OCI-LY7 (cell line): Measurements from ENCODE around the gene AMY1B. TPM values are rescaled to one million over a fixed set of nuclear protein-coding genes. Genes with fewer than 3 reads are reported as not detected.
"Not testable (repeated sequence)": the region's sequence is repeated elsewhere in the genome, so short reads cannot be mapped to it uniquely, and the experiment has no call there.

ENCODE experiments used
- BruUV-seq: library from RNA; stranded (reverse); fragments of 400-500 nt; replicated peaks from 2 replicates; lab custom pipeline; 2021; lab: Mats Ljungman, UMichigan
- CTCF ChIA-PET: fragments of 300-600 bp; sonication (Branson Sonifier 250); formaldehyde crosslinking; loops from one replicate; lab custom pipeline; 2022; ENCODE audit warnings: antibody characterized with exemption; ENCODE audit not compliant: unreplicated experiment; lab: Charles Lee
- POLR2A ChIA-PET: fragments of 300-600 bp; sonication (Branson Sonifier 250); formaldehyde crosslinking; loops from one replicate; lab custom pipeline; 2022; ENCODE audit warnings: antibody characterized with exemption; lab: Charles Lee
- DNase-seq: peaks from one replicate; pipeline ENCODE4 v3.0.0-alpha.2; 2015; ENCODE audit warnings: low spot score
- H2AFZ ChIP-seq: fragments of 200-600 bp; sonication (generic), shearing (Covaris generic); 2 replicates; pipeline ENCODE4 v1.6.1; 2014; ENCODE audit warnings: mild to moderate bottlenecking, antibody characterized with exemption, low read length, moderate library complexity
- H3K27ac ChIP-seq: fragments of 200-600 bp; sonication (generic); 2 replicates; pipeline ENCODE4 v1.5.1; 2014; ENCODE audit warnings: mixed run types, low read depth, mild to moderate bottlenecking, moderate library complexity, low read length, inconsistent platforms; ENCODE audit not compliant: poor library complexity, severe bottlenecking
- H3K36me3 ChIP-seq: fragments of 200-600 bp; sonication (generic); 2 replicates; pipeline ENCODE4 v1.6.1; 2014; ENCODE audit warnings: mild to moderate bottlenecking, antibody characterized with exemption, low read length, moderate library complexity, mixed read lengths; ENCODE audit not compliant: insufficient read depth
- H3K4me1 ChIP-seq: fragments of 200-600 bp; sonication (generic); 2 replicates; pipeline ENCODE4 v1.5.1; 2014; ENCODE audit warnings: mild to moderate bottlenecking, low read length; ENCODE audit not compliant: insufficient read depth, poor library complexity, severe bottlenecking
- H3K4me2 ChIP-seq: fragments of 200-600 bp; sonication (generic); 2 replicates; pipeline ENCODE4 v1.6.1; 2014; ENCODE audit warnings: mild to moderate bottlenecking, low read length
- H3K4me3 ChIP-seq: fragments of 200-600 bp; sonication (generic); 2 replicates; pipeline ENCODE4 v1.5.1; 2014; ENCODE audit warnings: mild to moderate bottlenecking, low read depth, low read length; ENCODE audit not compliant: poor library complexity, severe bottlenecking
- H3K79me2 ChIP-seq: fragments of 200-600 bp; sonication (generic); 2 replicates; pipeline ENCODE4 v1.6.1; 2016; ENCODE audit warnings: low read depth, mild to moderate bottlenecking, low read length, moderate library complexity, mixed read lengths; ENCODE audit not compliant: insufficient read depth
- H3K9me2 ChIP-seq: fragments of 200-600 bp; sonication (generic); 2 replicates; pipeline ENCODE4 v1.6.1; 2016; ENCODE audit warnings: mild to moderate bottlenecking, low read length, mixed read lengths; ENCODE audit not compliant: insufficient read depth
- H3K9me3 ChIP-seq: fragments of 200-600 bp; sonication (generic); 2 replicates; pipeline ENCODE4 v1.6.1; 2014; ENCODE audit warnings: mild to moderate bottlenecking, mixed run types, low read length, mixed read lengths
- H4K20me1 ChIP-seq: fragments of 200-600 bp; sonication (generic); 2 replicates; pipeline ENCODE4 v1.6.1; 2014; ENCODE audit warnings: mild to moderate bottlenecking, antibody characterized with exemption, low read length, moderate library complexity, mixed read lengths; ENCODE audit not compliant: insufficient read depth
- intact Hi-C: fragments of 100-400 bp; cut with micrococcal nuclease; formaldehyde crosslinking; loops from one replicate; pipeline ENCODE4 v1.10.0; 2022; ENCODE audit not compliant: unreplicated experiment
- total RNA-seq, 2 experiments: library from RNA; depleted of rRNA in 1 of 2; stranded (reverse); fragments of >200 nt in 1 of 2; shearing (Covaris generic) in 1 of 2; gene quantifications; 2 replicates each; pipeline ENCODE4 v1.2.3, GENCODE V29; 2014 to 2022

The AMY1B gene
- total RNA-seq, 2 experiments from 2014 or later, result not detected

GRCh38 chr1:103717404-103717803 is 21.4 kb upstream of the AMY1B start:
- H3K79me2 ChIP-seq, result not testable (repeated sequence)

GRCh38 chr1:103710381-103710780 is 14.4 kb upstream of the AMY1B start:
- H3K4me1 ChIP-seq, H2AFZ ChIP-seq, H3K79me2 ChIP-seq, H3K36me3 ChIP-seq, POLR2A ChIA-PET, BruUV-seq, H3K9me3 ChIP-seq, H3K4me2 ChIP-seq, CTCF ChIA-PET, DNase-seq, H4K20me1 ChIP-seq, H3K9me2 ChIP-seq, intact Hi-C loops, H3K27ac ChIP-seq, H3K4me3 ChIP-seq: not testable (repeated sequence)

More at GRCh38 chr1:103717404-103717803, 21.4 kb upstream of the AMY1B start:
- CTCF ChIA-PET, H3K4me1 ChIP-seq, H3K4me3 ChIP-seq, H3K9me3 ChIP-seq, H3K4me2 ChIP-seq, H3K9me2 ChIP-seq, H3K36me3 ChIP-seq, H4K20me1 ChIP-seq, BruUV-seq, intact Hi-C loops, H3K27ac ChIP-seq, H2AFZ ChIP-seq, DNase-seq: not testable (repeated sequence)
- POLR2A ChIA-PET, result interaction anchor here (0.6 kb wide), 1 partner anchor 77 kb away, joined by 4 read pairs; no protein-coding TSS in a partner anchor

DNA sequence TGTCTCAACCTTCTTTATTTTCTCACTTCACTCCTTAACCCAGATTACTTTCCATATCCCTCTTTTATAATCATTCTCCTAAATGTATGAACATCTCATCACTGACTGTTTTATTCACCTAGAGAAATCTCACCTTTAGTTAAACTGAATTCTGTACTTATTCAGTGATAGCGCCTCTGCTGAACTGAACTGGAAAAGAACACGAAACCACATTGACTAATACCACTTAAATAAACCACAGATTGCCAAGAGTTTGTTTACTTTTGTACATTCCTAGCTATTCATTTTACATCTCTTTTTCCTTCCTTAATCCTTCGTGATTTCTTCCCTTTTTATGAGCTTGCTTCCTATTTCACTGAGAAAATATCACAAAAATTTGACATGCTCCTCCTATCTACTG is 11.7 kb upstream of the AMY1B start:
- intact Hi-C loops, H3K9me2 ChIP-seq, H3K79me2 ChIP-seq, H4K20me1 ChIP-seq, H3K9me3 ChIP-seq, CTCF ChIA-PET, H2AFZ ChIP-seq, H3K4me2 ChIP-seq, POLR2A ChIA-PET, H3K4me1 ChIP-seq, BruUV-seq, DNase-seq, H3K36me3 ChIP-seq, H3K27ac ChIP-seq, H3K4me3 ChIP-seq: not testable (repeated sequence)

GRCh38 chr1:103701256-103701655 is 5.2 kb upstream of the AMY1B start:
- H4K20me1 ChIP-seq, BruUV-seq, H3K9me3 ChIP-seq: not testable (repeated sequence)

GRCh38 chr1:103700669-103701068 is 4.7 kb upstream of the AMY1B start:
- H4K20me1 ChIP-seq, H3K9me3 ChIP-seq, H3K79me2 ChIP-seq, POLR2A ChIA-PET, H3K36me3 ChIP-seq, H3K9me2 ChIP-seq, H3K4me1 ChIP-seq, intact Hi-C loops, BruUV-seq, H3K27ac ChIP-seq, CTCF ChIA-PET, H2AFZ ChIP-seq, H3K4me2 ChIP-seq, H3K4me3 ChIP-seq, DNase-seq: not testable (repeated sequence)

More at GRCh38 chr1:103701256-103701655, 5.2 kb upstream of the AMY1B start:
- H3K27ac ChIP-seq, CTCF ChIA-PET, H3K36me3 ChIP-seq, H3K79me2 ChIP-seq, H3K4me1 ChIP-seq, H3K4me3 ChIP-seq, H2AFZ ChIP-seq, H3K9me2 ChIP-seq, DNase-seq, POLR2A ChIA-PET, intact Hi-C loops, H3K4me2 ChIP-seq: not testable (repeated sequence)

- BruUV-seq, DNase-seq, H3K4me3 ChIP-seq, H4K20me1 ChIP-seq, H3K27ac ChIP-seq, intact Hi-C loops, POLR2A ChIA-PET, H3K4me1 ChIP-seq, H3K36me3 ChIP-seq, H3K9me2 ChIP-seq, H3K9me3 ChIP-seq, H3K79me2 ChIP-seq, CTCF ChIA-PET, H3K4me2 ChIP-seq, H2AFZ ChIP-seq: not testable (repeated sequence)
Measured at GRCh38 chr1:103697430-103697829, 1.4 kb upstream of the AMY1B start.

DNA sequence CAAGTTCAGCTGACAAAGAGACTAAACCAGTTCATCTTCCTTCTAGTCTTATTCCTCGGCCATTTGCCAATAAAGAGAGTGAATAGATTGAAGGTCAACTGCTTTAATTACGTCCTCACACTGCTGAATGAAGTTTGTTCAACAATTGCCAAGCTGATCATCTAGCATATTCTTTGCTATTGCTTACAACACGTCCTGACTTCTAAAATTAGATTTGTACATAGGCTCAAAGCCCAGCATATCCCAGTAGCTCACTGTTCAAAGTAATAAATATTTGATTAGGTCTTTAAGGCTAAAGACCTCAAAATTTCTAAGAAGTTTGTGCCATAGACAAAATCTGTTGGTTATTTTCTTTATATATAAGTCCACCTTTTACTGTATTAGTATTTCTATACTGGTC is 19.7 kb downstream of the AMY1B start:
- H3K9me2 ChIP-seq, BruUV-seq, intact Hi-C loops, H3K4me1 ChIP-seq, H4K20me1 ChIP-seq, H2AFZ ChIP-seq, POLR2A ChIA-PET, H3K79me2 ChIP-seq, H3K27ac ChIP-seq, H3K36me3 ChIP-seq, DNase-seq, CTCF ChIA-PET, H3K4me2 ChIP-seq, H3K4me3 ChIP-seq, H3K9me3 ChIP-seq: not testable (repeated sequence)
